HuH-7 (cell line): Measurements from ENCODE around the gene KCNK3.
"Not testable (repeated sequence)": the region's sequence is repeated elsewhere in the genome, so short reads cannot be mapped to it uniquely, and the experiment has no call there.

Experiments used
- DNase-seq: peaks from one replicate; pipeline ENCODE4 v3.0.0; 2011; ENCODE audit warnings: low spot score

The KCNK3 gene

DNA sequence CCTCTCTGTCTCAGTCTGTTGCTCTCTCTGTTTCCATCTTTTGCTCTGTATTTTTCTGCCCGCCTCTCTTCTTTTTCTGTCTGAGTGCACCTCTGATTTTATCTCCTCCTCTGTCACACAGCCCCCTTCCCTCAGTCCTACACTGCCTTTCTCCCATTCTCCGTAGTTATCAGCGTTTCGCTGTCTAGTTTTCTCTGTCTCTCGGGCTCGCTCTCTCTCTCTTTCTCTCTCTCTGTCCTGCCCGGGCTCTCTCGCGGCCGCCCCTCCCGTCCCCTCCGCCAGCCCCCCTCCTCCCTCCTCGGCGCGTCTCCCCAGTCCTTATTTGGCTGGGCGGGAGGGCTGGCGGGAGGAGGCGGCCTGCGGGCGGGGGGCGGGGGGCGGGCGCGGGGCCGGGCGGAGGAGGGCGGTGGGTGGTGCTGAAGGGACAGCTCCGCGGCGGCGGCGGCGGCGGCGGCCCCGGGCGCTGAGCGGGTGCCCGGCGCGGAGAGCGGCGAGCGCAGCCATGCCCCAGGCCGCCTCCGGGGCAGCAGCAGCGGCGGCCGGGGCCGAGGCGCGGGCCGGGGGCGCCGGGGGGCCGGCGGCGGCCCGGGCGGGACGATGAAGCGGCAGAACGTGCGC, at the start of gene KCNK3:
TSS of gene KCNK3 (plus strand) at position 444 of the 618 bp plus-strand sequence. CDS start at position 598, 154 bp downstream.
- DNase-seq, result peak; percentile 69

DNA sequence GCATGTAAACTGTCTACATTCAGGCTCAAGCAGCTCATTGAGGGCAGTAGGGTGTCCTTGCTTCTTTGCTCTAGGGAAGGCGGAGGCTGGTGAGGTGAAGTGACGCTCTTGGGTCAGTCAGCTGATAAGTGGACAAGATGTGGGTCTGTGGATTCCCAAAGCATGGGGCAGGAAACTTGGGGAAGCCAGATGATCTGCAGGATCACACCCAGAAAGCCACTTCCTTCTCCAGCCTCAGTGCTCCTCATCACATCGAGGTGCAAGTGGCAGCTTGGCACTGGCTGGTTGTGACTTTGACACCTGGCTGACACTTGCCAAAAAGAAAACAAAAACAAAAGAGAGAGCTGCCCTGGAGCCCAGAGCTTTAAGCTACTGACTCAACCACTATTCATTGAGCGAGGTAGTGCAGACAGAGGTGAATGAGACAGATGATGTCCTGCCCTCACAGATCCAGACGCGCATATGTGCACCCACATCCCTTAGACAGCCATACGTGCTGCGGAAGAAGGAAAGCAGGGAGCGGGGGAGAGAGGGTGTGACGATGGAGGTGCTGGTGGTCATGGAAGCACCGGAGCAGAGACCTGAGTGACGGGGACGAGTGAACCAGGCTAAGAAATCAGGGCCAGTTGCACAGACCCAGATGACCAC, 48.2 kb upstream of the KCNK3 start:
- DNase-seq, result no peak

DNA sequence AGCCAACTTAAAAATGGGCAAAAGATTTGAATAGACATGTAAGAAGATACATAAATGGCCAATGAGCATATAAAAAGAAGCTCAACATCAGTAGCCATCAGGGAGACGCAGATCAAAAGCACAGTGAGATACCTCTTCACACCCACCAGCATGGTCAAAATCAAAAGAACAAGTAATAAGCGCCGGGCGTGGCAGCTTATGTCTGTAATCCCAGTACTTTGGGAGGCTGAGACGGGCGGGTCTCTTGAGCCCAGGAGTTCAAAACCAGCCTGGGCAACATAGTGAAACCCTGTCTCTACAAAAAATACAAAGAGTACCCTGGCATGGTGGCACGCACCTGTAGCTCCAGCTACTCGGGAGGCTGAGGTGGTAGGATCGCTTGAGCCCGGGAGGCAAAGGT, 46.8 kb upstream of the KCNK3 start:
- no peak for DNase-seq

DNA sequence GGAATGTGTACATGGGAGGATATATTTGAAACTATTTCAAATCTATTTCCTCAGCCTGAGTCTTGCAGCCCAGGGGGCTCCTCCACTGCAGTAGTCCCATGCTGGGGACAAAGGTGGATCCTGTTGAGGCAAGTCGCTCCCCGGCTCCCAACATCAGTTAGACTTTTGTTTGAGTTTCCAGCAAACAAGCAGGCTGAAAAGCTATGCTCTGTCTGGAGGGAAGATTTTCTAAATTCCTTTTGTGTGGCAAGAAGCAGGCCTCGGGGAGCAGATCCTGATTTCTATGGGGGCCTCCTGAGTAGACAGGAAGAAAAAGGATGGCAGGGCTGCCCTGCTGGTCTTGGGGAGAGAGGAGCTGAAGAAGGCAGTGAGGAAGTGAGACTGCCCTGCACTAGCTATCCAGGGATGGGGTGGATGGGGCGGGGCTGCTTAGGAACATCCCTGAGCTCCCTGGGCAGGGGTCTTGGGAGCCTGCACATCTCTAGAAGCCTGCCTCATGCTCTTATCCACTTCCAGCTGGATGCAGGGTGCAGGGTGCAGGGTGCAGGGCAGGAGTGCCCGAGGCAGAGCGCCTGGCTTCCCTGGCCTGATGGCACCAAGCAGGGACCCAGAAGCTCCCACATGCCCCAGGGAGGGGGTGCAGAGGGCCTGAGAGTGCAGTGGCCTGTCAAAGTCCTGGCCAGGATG, 45.4 kb upstream of the KCNK3 start:
- DNase-seq, result no peak

DNA sequence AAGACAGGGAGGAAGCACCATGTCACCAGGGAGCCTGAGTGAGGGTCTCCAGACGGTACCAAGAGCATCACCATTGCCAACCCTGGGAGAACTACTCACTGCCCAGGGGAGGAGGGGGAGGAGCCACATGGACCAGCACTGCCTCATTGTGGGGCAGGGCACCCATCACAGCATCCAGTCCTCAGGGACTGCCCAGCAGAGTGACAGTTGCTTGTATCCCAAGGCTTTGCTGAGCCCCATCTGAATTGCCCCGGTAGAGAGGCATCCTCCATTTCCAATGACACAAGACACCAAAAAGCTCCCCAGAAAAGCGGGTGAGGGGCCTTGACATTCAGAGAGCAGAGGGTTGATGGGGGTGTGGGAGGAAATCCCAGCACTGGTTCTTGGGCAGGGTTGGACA, 44.5 kb upstream of the KCNK3 start:
- DNase-seq, result no peak

DNA sequence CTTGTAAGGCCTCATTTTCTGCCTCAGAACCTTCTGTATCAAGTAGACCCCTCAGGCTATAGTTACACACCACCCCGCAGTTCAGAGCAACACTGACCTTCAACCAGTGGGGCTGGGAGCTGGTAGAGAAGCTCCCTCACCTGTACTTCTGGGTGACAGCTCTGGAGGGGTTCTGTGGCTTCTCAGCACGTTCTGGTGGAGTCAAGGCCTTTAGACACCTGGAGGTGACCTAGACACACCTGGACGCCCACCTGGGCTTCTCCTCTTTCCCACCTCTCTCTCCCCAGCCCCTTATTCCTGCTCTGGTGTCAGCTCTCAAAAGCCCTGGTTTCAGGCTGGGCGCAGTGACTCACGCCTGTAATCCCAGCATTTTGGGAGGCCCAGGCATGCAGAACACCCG, 44.0 kb upstream of the KCNK3 start:
- no peak for DNase-seq

DNA sequence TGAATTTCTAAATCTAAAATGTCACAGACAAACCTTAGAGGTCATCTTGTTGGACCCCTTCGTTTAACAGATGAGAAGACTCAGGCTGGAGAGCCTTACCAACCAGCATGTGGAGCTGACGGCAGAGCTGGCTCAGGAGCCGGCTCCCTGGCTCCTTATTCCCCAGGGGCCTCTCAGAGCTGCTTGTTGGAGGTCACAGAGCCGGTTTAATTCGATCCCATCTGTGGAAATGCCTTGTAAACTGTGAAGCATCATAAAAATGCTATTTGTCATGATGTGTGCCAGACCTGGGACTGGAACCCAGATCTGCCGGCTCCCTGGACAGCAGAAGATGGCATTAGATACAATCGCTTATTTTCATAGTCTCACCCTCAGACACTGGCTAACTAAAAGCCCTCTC, 43.2 kb upstream of the KCNK3 start:
- no peak for DNase-seq

DNA sequence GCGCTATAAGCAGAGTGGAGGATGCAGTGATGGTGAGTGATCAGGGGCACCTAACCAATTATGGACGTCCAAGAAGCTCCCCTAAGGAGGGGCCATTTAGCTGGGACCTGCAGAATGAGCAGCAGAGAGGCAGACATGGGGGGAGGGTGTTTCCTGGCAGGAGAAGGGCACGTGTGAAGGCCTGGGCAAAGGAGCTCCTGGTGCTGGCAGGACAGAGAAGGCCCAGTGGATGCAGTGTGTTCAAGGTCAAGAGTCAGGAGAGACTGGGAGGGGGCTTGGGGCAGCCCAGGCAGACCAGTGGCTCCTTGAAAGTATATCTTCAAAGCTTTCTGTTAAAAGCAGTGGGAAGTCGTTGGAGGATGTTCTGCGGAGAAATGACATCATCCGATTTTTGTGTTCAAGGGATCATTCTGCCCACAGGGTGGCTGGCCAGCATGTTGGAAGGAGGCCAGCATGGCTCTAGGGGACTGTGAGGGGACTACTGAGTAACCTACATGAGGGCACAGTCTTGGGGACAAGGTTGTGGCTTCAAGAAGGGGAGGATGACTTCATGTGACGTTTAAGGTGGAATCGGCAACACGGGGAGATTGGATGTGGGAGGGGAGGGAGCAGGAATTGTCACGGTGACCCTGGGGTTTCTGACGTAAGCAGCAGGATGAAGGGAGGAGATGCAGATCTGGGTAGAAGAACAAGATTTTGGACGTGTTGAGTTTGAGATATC, 42.4 kb upstream of the KCNK3 start:
- DNase-seq, result no peak

DNA sequence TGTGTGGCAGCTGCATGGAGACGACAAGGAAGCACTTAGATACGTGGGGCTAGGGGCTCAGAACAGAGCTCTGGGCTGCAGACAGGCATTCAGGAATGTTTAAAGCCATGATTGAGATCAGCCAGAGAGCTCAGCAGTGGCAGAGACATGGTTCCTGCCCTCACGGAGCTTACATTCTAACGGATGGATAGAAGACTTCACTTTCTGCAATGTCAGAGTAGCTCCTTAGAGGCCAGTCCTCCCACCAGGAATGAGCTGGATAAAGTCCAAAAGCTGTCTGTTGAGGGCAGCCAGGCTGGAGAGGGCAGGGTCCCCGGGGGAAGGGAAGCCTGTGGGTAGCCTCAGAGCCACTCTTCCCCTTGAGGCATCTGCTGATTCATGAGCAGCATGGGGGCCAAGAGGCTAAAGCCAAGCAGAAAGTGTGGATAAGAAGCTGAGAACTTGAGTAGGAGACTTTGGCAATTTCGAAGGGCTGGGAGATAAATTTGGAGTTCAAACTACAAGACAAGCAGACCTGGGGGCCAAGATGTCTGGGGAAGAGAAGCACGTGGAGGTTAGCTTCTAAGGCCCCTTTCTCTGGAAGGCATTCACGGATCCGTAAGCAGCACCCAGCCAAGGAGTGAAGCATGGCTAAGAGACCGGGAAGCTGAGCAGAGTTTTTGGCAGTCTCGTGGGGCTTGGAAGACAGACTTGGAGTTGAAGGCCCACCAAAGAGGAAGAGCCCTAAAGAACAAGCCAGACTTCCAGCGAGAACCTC, 41.6 kb upstream of the KCNK3 start:
- DNase-seq, result no peak

DNA sequence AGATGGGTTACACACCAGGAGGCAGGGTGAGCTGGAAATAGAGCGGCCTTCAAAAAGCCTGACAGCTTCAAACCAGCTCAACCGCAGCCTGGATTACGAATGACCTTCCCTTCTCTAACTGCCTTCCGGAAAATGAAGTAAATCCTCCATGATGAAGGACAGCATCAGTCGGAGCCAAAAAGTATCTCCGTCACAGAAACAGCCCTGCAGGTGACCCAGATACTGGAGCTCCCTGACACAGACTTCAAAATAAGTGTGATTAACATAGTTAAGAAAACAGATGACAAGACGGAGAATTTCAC, 41.1 kb upstream of the KCNK3 start:
- no peak for DNase-seq

DNA sequence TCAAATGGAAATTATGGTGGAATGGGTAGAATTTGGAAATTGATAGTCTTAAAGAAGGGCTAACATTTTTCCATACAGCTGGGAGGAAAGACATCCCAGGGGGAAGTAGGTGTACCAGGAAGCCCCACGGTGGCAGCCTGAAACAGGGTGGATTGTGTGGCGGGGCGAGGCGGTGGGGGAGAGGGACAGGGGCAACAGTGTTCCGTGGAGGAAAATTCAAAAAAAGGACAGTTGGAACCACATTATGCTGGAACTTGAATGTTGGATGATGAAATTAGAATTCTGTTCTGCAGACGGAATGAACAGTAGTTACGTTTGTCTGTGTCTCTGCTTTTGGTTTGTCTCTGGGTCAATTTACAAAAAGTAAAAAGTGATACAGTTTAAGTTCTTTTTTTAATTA, 40.7 kb upstream of the KCNK3 start:
- no peak for DNase-seq

DNA sequence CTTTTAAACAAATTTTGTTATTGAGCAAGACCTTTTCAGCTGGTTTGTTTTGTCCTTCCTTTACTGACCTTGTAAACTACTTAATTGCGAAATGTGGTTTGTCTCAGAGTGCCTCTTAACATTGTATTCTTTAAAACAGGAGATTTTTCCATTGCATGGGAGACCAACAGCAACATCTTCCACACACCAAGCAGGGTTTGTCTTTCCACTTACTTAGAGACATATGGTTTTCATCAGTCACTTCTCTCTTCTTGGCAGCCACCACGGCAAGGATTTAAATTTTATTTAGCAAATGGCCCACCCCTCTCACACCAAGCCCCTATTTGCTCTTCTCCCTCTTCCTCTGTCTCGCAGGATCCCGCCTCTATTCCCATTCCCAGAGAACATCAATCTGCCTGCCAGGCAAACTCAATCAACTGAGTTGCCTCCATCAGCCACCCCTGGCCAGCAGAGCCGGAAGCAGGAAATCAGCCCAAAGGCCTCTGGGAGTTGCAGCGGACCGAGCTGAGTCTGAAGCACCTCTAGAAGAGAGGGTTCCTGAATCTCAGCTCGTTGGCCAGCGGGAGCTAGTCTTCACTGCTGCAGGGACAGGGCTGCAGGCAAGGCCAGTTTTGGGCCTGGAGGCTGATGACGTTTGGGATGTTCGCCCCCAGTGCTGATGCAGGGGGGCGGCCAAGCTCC, 40.0 kb upstream of the KCNK3 start:
- DNase-seq, result no peak

DNA sequence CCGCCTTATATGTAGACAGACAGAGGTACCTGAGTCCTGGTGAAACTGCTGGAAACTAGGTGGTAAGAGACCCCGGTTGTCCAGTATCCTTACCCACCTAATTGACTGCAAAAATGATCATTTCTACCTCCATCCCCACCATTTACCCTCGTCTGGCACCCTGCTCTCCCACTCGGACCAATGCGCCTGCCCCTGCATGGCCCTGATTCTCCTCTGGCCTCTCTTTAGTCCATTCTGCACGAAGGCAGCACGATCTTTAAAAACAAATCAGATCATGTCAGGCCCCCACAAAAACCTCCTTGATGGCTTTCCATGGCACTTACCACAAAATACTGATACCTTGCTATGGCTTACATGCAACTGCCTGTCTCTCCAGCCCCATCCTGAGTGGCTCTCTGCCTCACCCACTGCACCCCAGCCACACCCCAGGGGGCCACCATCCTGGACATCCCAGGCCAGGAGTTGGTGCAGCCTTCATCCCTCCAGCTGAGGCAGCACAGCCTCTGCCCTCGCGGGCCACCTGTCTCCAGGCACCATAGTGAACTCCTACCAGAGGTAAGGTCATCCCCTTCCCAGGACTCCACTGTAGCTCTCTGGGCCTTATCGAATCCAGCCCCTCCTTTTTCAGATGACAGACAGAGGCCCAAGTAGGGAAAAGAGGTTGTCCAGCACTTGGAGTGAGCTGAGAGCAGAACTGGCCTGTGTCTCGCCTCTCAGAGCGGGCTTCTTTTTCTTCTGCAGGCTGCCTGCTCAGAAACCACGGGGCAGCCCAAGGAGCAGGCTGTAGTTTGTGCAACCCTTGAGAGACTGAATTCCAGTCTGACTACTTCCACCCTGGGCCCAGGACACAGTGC, 39.1 kb upstream of the KCNK3 start:
- no peak for DNase-seq

DNA sequence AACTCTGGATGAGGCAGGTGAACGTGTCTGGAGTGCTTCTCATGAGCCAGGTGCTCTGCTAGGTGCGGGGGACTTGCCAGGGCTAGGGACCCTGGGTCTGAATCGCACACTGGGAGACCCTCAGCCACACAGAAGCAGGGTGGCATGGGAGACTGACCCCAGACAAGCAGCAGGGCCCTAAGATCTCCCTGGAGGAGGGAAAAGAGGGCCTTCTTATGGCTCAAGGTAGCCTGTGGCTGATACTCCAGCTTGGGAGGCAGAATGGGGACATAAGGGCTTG, 38.5 kb upstream of the KCNK3 start:
- no peak for DNase-seq

DNA sequence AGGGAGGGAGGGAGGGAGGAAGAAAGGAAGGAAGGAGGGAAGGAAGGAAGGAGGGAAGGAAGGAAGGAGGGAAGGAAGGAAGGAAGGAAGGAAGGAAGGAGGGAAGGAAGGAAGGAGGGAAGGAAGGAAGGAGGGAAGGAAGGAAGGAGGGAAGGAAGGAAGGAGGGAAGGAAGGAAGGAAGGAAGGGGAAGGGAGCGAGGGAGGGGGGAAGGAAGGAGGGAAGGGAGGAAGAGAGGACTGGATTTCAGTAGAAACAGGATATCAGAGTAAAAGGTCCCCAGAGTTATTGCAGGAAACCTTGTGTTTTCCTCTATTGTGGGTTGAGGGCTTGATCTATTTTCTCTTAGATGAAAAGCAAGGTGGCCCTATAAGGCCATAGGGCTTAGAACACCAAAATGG, 37.4 kb upstream of the KCNK3 start:
- not testable (repeated sequence) for DNase-seq

DNA sequence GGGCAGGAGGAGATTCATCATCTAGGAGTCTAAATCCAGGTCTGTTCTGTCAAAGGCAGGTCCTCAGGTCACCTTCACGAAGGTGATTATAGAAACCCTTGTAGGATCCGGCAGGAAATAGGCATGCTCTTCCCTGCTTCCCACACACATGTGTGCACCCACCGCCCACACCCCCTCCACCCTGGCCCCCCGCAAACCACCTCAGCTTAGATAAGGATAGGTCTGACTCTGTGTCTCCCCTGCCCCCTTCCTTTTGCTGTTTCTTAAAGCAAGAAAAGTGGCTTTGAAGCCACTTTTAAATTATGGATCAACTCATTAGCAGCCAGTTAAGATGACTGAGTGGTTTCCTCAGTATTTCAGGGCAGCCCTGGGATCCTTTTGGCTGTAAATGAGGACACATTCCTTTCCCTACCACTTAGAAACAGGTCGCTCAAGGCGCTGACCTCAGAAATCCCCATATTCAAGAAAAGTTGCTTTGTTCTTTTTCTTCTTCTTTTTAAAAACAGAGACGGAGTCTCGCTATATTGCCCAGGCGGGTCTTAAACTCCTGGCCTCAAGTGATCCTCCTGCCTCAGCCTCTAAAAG, 36.8 kb upstream of the KCNK3 start:
- no peak for DNase-seq

DNA sequence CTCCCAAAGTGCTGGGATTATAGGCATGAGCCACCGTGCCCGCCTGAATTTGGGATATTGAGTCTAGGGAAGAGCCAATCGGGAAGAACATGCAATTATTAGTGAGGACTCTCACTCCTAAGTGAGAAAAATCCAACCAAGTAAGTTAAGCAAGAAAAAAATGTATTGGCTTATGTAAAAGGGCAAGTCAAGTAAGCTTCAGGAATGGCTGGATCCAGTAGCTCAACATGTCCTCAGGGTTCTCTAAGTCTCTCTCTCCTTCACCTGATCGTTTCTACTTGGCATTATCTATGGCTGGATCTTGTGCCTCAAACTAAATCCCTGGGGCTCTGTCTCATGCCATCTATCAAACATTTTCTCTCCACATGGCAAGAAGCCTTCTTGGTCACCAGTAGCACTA, 35.3 kb upstream of the KCNK3 start:
- no peak for DNase-seq

DNA sequence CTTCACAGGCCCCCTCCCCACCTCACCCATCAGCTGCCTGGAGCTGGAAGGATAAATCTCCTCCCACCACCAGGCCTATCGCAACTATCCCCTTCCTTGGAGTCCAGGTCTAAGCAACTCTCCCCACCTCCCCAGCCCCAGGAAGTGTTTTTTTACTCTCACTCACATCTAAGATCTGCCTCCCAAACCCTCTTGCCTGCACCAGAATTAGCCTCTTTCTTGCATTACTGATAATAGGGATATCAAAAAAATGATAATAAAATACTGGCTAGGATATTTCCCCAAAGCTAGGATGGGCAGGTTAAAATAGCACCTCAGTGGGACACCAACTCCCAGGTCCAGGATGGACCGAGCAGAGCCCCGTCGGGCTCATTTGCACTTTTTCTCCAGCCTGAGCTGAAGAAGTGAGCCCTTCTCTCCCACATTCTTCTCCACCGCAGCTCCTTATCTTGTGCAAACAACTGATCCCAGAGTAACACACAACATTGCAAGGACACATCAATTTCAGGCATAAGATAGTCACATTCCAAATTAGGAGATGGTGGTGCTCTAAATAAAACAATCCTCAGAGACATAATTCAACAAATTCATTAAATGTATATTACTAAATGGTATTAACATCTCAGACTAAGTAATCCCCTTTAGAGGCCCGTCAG, 33.7 kb upstream of the KCNK3 start:
- peak; percentile 17 for DNase-seq

DNA sequence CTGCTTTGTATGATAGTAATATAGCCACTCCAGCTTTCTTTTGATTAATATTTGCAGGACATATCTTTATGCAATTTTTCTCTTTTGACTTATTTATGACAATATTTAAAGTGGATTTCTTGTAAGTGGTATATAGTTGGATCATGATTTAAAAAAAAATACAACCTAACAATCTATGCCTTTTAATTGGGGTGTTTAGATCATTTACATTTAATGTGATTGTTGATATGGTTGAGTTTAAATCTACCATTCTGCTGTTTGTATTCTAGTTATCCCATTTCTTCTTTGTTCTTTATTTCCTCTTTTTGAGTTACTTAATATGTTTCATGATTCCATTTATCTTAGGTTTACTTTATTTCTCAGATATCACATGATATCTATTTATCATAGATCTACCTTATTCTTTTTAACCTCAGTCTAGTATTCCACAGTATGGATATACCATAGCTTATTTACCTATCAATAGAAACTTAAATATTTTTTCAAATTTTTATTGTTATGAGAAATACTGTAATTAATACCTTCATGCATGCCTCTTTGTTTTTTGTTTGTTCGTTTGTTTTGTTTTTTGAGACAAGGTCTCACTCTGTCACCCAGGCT, 32.1 kb upstream of the KCNK3 start:
- no peak for DNase-seq

DNA sequence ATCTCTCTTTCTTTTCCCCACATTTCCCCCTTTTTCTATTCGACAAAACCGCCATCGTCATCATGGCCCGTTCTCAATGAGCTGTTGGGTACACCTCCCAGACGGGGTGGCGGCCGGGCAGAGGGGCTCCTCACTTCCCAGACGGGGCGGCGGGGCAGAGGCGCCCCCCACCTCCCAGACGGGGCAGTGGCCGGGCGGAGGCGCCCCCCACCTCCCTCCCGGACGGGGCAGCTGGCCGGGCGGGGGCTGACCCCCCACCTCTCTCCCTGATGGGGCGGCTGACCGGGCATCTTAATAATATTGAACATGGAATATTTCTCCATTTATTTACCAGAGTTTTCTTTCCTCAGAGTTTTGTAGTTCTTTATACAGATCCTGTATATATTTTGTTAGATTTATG, 27.2 kb upstream of the KCNK3 start:
- DNase-seq, result not testable (repeated sequence)
